NCI-H748 (cell line): ENCODE measurements around the gene GTF2A1.
"Not testable (repeated sequence)": the region's sequence is repeated elsewhere in the genome, so short reads cannot be mapped to it uniquely, and the experiment has no call there.

Source experiments
- DNase-seq: peaks from one replicate; lab custom pipeline; 2025; ENCODE audit not compliant: unreplicated experiment; lab: John Stamatoyannopoulos, UW

The GTF2A1 gene

DNA sequence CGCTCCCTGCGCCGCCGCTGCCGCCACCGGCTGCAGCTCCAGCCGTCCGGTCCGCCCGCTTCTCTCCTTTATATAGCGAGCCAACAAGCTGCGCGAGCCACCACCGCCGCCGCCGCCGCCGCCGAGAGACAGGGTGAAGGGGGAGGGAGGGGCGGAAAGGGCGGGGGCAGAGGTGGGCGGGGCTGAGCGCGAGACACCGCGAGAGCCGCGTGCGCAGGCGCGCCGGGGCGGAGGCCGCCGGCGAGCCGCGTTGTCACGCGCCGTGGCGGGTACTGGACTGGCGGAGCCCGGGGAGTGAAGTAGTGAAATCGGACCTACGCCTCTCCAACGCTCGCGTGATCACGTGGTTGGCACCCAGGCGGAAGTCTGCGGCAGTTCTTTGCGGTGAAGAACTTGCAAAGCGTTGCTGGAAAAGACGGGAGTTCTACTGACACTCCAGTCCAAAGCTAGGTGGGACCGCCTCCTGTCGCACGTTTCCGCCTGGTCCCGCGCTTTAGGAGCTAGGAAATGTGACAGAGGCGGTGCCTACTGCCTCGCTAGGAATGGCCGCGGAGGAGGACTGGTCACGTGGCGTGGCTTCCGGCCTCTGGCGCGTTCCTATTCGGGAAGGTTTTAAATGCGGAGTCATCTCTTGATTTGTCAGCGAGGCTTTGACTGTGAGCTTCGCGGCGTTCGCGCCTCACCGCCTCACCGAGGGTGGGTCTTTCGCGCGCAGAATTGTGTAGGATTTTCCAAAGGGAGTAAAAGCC, at the start of gene GTF2A1:
TSS of gene GTF2A1 (minus strand) at position 130 of the 749 bp plus-strand sequence. CDS start 441 bp downstream, outside the sequence.
- DNase-seq = peak; percentile 99

DNA sequence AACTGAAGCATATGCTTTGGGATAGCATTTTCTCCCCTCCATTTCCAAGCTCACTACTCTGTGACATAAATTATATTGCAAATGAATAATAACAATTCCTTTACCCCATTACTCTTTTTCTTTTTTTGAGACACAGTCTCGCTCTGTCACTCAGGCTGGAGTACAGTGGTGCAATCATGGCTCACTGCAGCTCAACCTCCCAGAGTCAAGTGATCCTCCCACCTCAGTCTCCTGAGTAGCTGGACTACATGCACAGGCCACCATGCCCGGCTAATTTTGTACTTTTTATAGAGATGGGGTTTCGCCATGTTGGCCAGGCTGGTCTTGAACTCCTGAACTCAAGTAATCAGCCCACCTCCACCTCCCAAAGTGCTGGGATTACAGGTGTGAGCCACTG, 49.2 kb upstream of the GTF2A1 start:
- no peak for DNase-seq

DNA sequence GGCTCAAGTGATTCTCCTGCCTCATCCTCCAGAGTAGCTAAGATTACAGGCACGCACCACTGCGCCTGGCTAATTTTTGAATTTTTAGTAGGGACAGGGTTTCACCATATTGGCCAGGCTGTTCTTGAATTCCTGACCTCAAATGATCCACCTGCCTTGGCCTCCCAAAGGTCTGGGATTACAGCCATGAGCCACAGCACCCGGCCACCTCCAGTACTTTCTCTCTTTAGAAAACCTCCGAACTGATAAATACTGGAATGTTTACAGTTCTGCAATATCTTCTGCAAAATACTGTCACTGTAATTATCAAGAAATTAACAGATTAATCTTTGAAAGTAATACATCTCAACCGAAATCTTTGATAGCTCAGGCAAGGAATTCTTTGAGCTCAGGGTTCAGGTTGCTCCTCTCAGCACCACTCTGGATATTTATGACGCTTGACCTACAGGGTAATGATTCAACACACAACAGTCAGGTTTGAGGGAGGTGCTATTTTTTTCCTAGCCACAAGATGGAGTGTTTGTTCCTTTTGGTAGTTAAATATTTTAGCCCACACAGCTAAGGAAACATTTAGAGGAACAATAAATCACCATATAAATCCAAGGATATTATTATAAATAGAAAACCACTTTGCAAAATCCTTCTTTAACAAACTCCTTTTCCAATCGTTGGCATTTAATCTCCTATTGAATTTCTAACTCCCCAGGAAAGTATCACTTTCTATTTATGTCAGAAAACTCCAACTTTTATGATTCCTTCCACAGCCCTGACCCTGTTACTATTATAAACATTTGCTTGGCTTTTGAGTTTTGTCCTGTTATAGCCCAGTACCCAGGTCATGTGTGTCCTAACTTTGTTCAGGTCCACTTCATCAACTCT, 48.6 kb upstream of the GTF2A1 start:
- peak; percentile 72 for DNase-seq

DNA sequence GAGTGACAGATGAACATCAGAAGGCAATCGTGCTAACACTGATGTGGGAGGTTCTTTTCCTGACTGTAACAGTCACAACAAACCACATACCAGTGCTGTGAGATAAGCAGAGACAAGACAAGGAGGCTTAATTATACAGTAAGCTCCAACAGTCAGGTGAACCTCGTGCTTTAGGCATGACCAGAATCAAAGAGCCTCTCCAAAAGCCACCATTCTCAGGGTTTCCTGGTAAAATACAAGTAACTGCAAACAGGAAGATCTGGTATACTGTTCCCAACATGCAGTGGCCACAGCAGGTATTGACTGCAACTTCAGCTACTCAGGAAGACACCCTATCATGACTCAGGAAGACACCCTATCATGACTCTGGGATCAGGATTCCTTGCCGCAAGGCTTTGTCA, 47.3 kb upstream of the GTF2A1 start:
- no peak for DNase-seq

- DNase-seq = no peak
Observed at GRCh38 chr14:81265636-81266169, 44.9 kb upstream of the GTF2A1 start.

DNA sequence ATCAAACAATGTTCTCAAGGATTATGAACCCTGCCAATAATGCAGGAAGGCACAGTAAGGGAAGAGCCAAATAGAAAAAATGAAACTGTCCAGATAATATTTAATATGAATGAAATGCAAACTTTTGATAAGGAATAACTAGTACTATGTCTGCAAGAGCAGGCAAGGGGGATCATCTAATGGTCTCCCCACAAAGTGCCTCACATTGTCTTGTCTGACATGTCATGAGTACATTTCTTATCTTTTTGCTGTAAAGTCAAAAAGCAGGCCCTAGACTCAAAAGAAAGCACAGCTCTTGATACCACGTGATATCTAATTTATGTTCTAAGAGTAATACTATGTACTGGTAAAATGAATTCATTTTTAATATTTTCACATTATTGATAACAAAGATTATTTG, 43.9 kb upstream of the GTF2A1 start:
- no peak for DNase-seq

- DNase-seq = no peak
Observed at GRCh38 chr14:81263777-81264410, 43.1 kb upstream of the GTF2A1 start.

DNA sequence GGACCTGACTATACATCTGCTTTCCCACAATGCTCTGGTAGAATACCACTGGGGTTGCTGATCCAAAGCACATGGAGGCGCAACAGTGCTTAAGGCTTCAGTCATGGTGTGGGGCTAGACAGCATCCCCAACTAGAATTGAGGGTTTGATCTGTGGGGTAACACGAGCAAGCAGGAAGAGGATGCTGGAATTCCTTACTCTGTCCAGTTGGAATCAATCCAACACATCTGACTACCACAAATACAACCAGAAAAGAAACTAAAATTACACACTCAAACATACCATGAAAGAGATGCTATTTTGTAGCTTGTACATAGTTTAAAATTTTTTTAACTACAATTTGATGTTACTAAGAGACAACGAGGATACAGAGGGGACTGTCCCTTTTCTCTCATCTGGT, 40.4 kb upstream of the GTF2A1 start:
- no peak for DNase-seq

DNA sequence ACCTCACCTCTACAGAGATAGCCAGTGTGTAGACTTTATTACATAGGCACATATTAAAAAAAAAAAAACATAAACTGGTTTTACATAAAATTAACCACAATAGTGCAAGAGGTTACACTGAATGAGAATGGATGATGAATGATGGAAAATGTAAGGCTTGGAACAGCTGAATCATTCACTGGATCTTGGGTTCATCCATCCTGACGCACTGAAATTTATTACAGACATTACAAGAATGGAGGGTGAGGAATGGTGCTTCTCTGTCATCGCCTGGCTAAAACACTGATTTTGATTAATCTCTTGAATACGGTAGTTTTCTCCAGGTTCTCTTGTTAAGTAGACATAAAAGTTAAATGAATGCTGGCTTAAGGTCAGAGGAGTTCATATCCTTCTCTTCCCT, 40.0 kb upstream of the GTF2A1 start:
- DNase-seq = no peak

GRCh38 chr14:81256289-81256960, 35.7 kb upstream of the GTF2A1 start:
- DNase-seq = no peak

DNA sequence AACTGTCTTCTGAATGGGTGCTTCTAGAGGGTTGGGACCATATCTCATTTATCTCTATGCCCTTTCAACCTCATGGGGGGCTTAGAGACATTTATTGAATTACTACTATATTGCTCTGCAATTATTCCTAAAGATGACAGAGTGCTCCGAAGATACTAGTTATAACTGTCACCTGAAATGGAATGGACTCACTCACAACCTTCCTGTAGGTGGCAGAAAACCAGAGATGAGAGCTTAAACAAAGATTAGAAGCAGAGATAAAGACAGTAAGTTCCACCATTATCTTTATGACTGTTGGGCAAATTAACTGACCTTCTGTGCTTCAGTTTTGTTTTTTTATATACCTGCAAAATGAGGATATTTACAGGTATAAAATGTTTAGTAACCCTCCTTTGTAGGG, 31.5 kb upstream of the GTF2A1 start:
- DNase-seq = no peak

- DNase-seq = no peak
Observed at GRCh38 chr14:81247271-81247766, 26.6 kb upstream of the GTF2A1 start.

DNA sequence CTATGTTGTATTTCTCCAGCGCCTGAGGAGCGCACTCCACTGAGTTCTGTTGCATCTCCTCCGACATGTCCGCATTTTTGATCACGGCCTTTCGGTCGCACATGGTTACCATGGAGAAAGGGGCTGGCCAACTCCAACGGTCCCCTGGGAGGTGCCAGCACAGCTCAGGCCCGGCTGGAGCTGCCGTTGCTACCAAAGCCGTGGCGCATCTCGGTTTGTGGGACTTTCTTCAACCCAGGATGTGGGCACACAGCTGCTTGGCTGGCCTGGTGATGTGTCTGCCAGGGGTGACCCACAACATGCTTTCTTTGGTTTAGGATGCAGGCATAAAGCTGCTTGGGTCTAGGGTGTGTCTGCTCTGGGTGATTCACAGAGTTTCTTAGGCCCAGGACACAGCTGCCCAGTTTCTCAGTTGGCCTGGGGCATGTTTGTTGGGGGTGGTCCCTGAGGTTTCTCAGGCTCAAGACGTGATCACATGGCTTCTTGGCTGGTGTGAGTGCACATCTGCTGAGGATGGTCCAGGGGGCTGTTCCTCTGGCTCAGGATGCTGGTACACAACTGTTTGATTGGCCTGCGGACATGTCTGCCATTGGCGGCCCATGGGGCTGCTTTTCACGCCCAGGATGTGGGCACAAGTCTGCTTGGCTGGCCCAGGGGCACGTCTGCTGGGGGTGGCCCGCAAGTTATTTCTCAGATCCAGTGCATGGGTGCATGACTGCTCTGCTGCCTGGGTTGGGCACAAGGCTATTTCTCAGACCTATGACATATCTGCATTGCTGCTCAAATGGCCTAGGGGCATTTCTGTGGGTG, 25.9 kb upstream of the GTF2A1 start:
- DNase-seq = no peak

- no peak for DNase-seq
Observed at GRCh38 chr14:81245771-81246170, 25.0 kb upstream of the GTF2A1 start.

DNA sequence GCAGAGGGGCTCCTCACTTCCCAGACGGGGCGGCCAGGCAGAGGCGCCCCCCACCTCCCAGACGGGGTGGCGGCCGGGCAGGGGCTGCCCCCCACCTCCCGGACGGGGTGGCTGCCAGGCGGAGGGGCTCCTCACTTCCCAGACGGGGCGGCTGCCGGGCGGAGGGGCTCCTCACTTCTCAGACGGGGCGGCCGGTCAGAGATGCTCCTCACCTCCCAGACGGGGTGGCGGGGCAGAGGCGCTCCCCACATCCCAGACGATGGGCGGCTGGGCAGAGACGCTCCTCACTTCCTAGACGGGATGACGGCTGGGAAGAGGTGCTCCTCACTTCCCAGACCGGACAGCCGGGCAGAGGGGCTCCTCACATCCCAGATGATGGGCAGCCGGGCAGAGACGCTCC, 23.7 kb upstream of the GTF2A1 start:
- DNase-seq = not testable (repeated sequence)

GRCh38 chr14:81243499-81243898, 22.7 kb upstream of the GTF2A1 start:
- DNase-seq = no peak

GRCh38 chr14:81236849-81237248, 16.1 kb upstream of the GTF2A1 start:
- DNase-seq = not testable (repeated sequence)

DNA sequence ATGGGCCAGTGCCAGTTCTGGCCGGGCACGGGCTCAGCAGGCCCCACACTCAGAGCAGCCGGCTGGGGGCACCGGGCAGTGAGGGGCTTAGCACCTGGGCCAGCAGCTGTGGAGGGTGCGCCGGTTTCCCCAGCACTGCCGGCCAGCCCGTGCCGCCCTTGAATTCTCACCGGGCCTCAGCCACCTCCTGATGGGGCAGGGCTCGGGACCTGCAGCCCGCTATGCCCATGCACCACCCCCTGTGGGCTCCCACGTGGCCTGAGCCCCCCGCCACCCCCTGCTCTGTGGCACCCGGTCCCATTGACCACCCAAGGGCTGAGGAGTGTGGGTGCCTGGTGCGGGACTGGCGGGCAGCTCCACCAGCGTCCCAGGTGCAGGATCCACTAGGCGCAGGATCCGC, 15.4 kb upstream of the GTF2A1 start:
- DNase-seq = no peak

GRCh38 chr14:81235096-81235495, 14.3 kb upstream of the GTF2A1 start:
- DNase-seq = no peak

DNA sequence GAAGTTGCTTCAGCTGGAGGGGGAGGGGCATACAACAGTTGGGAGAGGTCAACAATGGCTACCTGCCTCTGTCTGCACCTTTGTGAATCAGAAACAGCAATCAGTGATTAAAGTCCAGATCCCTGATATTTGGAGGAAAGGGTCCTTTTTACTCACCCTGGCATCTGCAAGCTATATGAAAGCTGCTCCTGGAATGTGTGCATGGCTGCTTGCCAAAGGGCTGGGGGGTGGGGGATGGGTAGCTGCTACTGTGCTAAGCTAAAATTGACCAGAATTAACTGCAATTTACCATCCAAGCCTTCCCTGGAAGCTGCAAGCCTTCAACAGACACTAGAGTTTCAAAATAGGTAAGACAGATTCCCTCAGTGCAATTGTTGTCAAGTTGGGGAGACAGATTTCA, 13.5 kb upstream of the GTF2A1 start:
- peak; percentile 14 for DNase-seq
